ENCODE results near the gene IQGAP1. TPM values are rescaled to one million over a fixed set of nuclear protein-coding genes. Genes with fewer than 3 reads are reported as not detected.
"Not testable (repeated sequence)": the region's sequence is repeated elsewhere in the genome, so short reads cannot be mapped to it uniquely, and the experiment has no call there.

The IQGAP1 gene
- total RNA-seq, 1 donor, result 37.7 TPM

DNA sequence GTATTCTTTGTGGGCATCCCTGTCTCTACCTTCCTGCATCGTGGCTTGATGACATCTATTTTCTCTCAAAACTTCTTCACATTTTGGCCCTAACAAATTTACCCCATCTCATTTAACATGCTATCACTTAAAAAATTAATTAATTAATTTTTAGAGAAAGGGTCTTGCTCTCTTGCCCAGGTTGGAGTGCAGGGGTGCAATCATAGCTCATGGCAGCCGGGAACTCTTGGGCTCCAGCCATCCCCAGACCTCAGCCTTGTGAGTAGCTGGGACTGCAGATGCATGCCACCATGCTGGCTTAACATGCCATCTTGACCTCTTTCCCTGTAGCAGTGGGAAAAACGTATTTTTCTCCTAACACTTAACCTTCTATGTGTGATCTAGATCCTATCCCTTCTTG, 20.6 kb downstream of the IQGAP1 start:
- no peak for DNase-seq (ENCODE audit: low read depth in 2 of 3, low spot score in 2 of 3)

DNA sequence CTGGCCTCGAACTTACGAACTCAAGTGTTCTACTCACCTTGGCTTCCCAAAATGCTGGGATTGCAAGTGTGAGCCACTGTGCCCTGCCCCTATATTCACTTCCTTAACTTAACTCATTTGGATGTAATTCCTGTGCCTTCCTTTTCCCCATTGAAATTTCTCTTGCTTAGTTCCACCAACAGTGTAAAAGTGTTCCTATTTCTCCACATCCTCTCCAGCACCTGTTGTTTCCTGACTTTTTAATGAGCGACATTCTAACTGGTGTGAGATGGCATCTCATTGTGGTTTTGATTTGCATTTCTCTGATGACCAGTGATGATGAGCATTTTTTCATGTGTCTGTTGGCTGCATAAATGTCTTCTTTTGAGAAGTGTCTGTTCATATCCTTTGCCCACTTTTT, 21.5 kb downstream of the IQGAP1 start:
- not testable (repeated sequence) for DNase-seq (ENCODE audit: low read depth in 2 of 3, low spot score in 2 of 3)

GRCh38 chr15:90410316-90410715, 22.3 kb downstream of the IQGAP1 start:
- DNase-seq (ENCODE audit: low read depth in 2 of 3, low spot score in 2 of 3), result not testable (repeated sequence)

DNA sequence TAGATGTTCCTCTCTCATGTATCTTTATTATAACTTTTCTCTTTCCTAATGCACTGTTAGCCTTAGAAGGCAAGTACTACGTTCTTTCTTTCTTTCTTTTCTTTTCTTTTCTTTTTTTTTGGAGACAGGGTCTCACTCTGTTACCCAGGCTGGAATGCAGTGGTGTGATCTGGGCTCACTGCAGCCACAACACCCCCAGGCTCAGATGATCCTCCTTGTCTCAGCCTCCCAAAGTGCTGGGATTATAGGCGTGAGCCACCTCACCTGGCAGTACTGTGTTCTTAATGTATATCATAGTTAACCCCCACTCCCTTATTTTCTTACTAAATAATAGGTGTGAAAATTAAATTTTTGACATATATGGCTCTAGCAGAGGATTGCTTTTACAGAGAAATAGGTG, 23.1 kb downstream of the IQGAP1 start:
- no peak for DNase-seq (ENCODE audit: low read depth in 2 of 3, low spot score in 2 of 3)

DNA sequence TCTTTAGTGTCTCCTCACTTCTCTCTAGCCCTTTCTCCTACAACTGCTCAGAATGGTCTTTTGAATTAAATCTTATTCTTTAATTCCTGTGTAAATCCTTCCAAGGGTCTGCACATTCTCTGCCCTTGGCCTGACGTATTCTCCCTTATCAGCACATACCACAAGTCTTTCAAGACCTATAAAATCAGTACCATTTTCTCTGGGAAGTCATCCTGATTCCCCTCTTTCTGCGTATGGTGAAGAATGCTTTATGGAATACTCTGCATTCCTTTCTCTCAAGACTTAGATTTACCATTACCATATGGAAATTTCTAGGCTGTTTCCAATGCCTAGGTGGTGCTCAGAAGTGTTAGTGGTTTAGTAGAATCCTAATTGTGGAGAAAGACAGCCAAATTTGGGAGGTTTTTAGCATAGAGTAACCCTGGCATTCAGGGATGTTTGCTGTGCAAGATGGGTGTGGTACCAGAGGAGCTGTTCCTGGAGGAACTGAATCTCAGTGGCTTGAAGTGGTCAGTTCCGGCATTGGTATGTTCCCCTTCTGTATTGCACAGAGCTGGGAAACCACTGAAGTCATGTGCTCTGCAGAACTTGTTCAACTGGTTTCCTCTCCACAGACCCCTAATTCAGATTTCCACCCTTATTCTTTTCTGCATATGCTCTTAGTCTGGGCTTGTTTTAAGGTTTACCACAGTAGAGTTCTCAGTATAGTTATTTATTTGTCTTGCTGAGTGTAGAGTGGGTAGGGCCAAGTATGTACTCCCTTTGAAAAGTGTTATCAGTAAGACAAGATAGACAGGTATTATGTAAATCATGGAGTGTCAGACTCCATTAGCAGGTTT, 24.5 kb downstream of the IQGAP1 start:
- peak in 2 of 3 donors; percentile 34 to 64 for DNase-seq (ENCODE audit: low read depth in 2 of 3, low spot score in 2 of 3)

DNA sequence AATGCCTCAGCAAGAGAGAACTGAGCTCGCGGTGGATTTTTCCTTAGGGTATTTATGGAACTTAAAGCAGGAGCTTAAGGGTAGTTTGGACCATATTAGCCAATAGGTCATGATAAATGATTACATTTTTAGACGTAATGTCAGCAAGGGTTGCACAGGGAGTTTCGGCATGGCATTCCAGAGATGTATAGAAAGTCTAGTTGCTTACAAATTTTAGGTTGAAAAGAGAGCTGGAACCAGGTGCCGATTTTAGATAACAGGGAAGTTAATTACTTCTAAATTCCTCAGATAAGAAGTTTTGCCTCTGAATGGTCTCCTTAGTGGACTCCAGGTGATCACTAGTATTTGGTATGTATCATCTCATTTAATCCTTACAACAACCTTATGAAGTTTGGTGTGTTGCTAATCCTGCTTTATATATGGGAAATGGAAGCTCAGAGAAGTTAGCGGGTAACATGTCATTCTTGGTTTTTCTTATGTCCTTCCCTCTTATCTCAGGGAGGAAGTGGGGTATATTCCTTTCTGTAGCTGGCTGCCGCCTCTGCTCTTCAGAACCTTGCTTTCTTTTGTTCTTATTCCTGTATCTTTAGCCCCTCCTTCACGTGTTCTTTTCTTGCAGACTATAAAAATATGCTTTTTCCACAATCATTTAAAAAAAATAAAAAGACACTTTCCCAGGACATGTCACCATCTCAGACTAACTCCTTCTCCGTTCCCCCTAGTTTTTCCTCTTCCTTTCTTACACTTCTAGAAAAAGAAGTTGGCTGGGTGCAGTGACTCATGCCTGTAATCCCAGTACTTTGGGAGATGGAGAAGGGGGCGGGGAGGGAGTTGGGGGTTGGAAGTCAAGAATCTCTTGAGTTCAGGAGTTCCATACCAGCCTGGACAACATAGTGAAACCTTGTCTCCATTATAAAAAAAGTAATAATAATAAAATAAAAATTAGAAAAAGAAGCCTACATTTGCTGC, 25.7 kb downstream of the IQGAP1 start:
- DNase-seq (ENCODE audit: low read depth in 2 of 3, low spot score in 2 of 3), result no peak

- DNase-seq (ENCODE audit: low read depth in 2 of 3, low spot score in 2 of 3), result no peak
Measured at GRCh38 chr15:90414408-90415028, 26.5 kb downstream of the IQGAP1 start.

DNA sequence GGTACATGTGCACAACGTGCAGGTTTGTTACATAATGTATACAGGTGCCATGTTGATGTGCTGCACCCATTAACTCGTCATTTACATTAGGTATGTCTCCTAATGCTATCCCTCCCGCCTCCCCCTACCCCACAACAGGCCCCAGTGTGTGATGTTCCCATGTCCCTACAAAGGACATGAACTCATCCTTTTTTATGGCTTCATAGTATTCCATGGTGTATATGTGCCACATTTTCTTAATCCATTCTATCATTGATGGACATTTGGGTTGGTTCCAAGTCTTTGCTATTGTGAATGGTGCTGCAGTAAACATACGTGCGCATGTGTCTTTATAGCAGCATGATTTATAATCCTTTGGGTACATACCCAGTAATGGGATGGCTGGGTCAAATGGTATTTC, 28.0 kb downstream of the IQGAP1 start:
- DNase-seq (ENCODE audit: low read depth in 2 of 3, low spot score in 2 of 3), result not testable (repeated sequence)

DNA sequence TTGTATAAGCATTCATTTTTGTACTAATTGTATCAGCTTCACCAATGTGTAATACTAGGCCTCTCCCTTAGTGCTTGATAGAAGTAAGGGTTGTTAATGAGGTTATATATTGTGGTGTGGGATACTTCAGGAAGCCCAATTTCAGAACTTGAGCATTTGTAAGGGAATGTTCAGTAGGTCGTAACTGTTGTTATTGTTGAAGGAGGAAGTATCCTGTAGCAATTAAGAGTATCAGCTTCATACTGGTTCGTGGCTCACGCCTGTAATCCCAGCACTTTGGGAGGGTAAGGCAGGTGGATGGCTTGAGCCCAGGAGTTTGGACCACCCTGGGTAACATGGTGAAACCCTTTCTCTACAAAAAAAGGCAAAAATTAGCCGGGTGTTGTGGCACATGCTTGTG, 30.6 kb downstream of the IQGAP1 start:
- no peak for DNase-seq (ENCODE audit: low read depth in 2 of 3, low spot score in 2 of 3)

DNA sequence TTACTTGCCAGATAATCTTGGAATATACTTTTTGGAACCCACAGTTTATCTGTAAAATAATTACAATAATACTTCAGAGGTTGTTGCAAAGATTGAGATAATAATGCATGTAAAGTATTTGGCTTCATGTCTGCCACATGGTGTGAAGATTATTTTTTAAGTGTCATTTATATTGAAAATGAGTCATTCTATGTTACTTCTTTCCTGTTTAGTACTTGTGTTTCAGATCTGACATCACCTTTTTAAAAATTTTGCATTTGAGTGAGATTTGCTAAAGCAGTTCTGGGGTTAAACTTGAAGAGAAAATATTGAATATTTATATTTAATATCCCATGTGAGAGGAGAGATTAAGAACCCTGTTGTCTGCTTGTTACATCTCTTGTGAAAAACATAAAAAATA, 31.2 kb downstream of the IQGAP1 start:
- DNase-seq (ENCODE audit: low read depth in 2 of 3, low spot score in 2 of 3), result no peak

GRCh38 chr15:90419738-90420406, 31.8 kb downstream of the IQGAP1 start:
- DNase-seq (ENCODE audit: low read depth in 2 of 3, low spot score in 2 of 3), result no peak

- no peak for DNase-seq (ENCODE audit: low read depth in 2 of 3, low spot score in 2 of 3)
Measured at GRCh38 chr15:90420451-90420850, 32.4 kb downstream of the IQGAP1 start.

DNA sequence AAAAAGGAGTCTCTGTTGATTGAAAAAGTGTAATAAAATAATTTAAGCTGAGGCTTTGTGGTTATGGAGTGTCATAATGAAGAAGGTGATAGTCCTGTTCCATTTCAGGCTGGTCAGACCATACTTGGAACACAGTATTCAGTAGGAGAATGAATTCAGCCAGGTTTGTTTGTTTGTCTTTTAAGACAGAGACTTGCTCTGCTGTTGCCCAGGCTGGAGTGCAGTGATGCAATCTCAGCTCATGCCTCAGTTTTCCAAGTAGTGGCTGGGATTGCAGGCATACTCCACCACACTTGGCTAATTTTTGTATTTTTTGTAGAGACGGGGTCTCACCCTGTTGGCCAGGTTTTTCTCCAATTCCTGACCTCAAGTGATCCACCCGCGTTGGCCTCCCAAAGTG, 33.5 kb downstream of the IQGAP1 start:
- no peak for DNase-seq (ENCODE audit: low read depth in 2 of 3, low spot score in 2 of 3)

DNA sequence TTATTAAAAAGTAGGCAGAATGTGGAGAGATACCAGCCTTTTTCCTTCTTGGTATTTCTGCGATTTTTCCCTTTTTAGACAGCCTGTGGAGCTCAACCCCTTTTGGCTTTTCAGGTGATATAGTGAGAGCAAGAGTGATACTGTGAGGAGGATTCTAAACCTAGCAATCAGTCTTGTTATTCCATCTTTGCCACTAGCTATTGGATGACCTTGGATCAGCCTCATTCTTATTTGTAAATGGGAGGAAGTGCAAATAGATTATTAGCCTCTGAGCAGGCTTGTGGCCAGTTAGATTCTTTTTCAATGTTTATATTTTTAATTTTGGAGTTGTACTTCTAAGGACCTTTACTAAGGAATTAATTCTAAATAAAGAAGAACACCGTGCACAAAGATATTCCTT, 34.0 kb downstream of the IQGAP1 start:
- DNase-seq (ENCODE audit: low read depth in 2 of 3, low spot score in 2 of 3), result no peak

- DNase-seq (ENCODE audit: low read depth in 2 of 3, low spot score in 2 of 3), result no peak
Measured at GRCh38 chr15:90422936-90423335, 34.9 kb downstream of the IQGAP1 start.

GRCh38 chr15:90423801-90424319, 35.8 kb downstream of the IQGAP1 start:
- no peak for DNase-seq (ENCODE audit: low read depth in 2 of 3, low spot score in 2 of 3)

GRCh38 chr15:90425726-90426346, 37.8 kb downstream of the IQGAP1 start:
- DNase-seq (ENCODE audit: low read depth in 2 of 3, low spot score in 2 of 3), result no peak

- no peak for DNase-seq (ENCODE audit: low read depth in 2 of 3, low spot score in 2 of 3)
Measured at GRCh38 chr15:90427185-90427584, 39.1 kb downstream of the IQGAP1 start.

DNA sequence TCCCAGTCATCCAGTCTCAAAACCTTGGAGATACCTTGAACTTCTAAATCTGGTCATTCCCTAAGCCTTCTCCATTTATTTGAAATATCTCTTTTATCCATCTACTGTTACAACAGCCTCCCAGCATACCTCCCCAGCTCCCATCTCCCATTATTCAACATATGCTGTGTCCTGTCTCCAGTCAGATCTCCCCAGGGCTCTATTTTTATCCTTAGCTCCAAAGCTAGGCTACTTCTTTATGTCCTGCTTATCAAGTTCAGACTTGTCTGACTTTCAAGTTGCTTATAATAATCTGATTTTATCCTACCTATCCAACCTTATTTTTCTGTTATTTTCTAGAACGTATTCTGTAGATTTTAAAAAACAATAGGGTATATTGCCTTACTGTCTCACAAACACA, 44.2 kb downstream of the IQGAP1 start:
- DNase-seq (ENCODE audit: low read depth in 2 of 3, low spot score in 2 of 3), result no peak

All from hematopoietic multipotent progenitor cell (in vitro differentiated cells).